MM.1S (cell line): Measurements from ENCODE around the gene EDN3.

Source experiments
- DNase-seq: peaks from one replicate; pipeline ENCODE4 v3.0.0-alpha.2; 2015
- H2AFZ ChIP-seq: fragments of 300-600 bp; sonication (generic); 2 replicates; pipeline ENCODE4 v1.6.0; 2016; ENCODE audit warnings: antibody characterized with exemption, low read length
- H3F3A ChIP-seq: fragments of 300-600 bp; sonication (generic); 2 replicates; pipeline ENCODE4 v1.6.1; 2016; ENCODE audit warnings: mild to moderate bottlenecking, antibody characterized with exemption, low read length, moderate library complexity, mixed read lengths; ENCODE audit not compliant: insufficient read depth
- H3K27ac ChIP-seq: fragments of 300-600 bp; sonication (generic); 2 replicates; pipeline ENCODE4 v1.5.1; 2016; ENCODE audit warnings: mild to moderate bottlenecking, low read length
- H3K27me3 ChIP-seq: fragments of 300-600 bp; sonication (generic); replicated peaks from 2 replicates; pipeline ENCODE4 v1.6.0; 2016; ENCODE audit warnings: low read length; ENCODE audit not compliant: insufficient read depth
- H3K36me3 ChIP-seq: fragments of 300-600 bp; sonication (generic); replicated peaks from 2 replicates; pipeline ENCODE4 v1.6.1; 2016; ENCODE audit warnings: mild to moderate bottlenecking, low read length, mixed read lengths; ENCODE audit not compliant: insufficient read depth
- H3K4me1 ChIP-seq: fragments of 300-600 bp; sonication (generic); 2 replicates; pipeline ENCODE4 v1.6.1; 2016; ENCODE audit warnings: low read length, mixed read lengths
- H3K4me2 ChIP-seq: fragments of 300-600 bp; sonication (generic); 2 replicates; pipeline ENCODE4 v1.6.0; 2016; ENCODE audit warnings: low read depth, low read length
- H3K4me3 ChIP-seq: fragments of 300-600 bp; sonication (generic); 2 replicates; pipeline ENCODE4 v1.5.1; 2016; ENCODE audit warnings: low read length, mixed read lengths
- H3K79me2 ChIP-seq: fragments of 300-600 bp; sonication (generic); 2 replicates; pipeline ENCODE4 v1.6.1; 2016; ENCODE audit warnings: mixed run types, low read length, mixed read lengths
- H3K9ac ChIP-seq: fragments of 300-600 bp; sonication (generic); 2 replicates; pipeline ENCODE4 v1.6.1; 2016; ENCODE audit warnings: low read length, mixed read lengths
- H3K9me2 ChIP-seq: fragments of 300-600 bp; sonication (generic); replicated peaks from 2 replicates; pipeline ENCODE4 v1.6.1; 2016; ENCODE audit warnings: mild to moderate bottlenecking, low read length, mixed read lengths; ENCODE audit not compliant: insufficient read depth
- H3K9me3 ChIP-seq: fragments of 300-600 bp; sonication (generic); replicated peaks from 2 replicates; pipeline ENCODE4 v1.6.1; 2016; ENCODE audit warnings: mild to moderate bottlenecking, low read length, mixed read lengths; ENCODE audit not compliant: insufficient read depth
- H4K20me1 ChIP-seq: fragments of 300-600 bp; sonication (generic); 2 replicates; pipeline ENCODE4 v1.6.1; 2016; ENCODE audit warnings: mild to moderate bottlenecking, low read length, moderate library complexity, mixed read lengths; ENCODE audit not compliant: insufficient read depth
- CTCF ChIP-seq: fragments of 300-600 bp; sonication (generic); IDR thresholded peaks from 2 replicates; pipeline ENCODE4 v1.5.1; 2016; ENCODE audit warnings: antibody characterized with exemption, low read length, mixed read lengths
- EZH2 ChIP-seq: fragments of 300-600 bp; sonication (generic); optimal IDR thresholded peaks from 2 replicates; pipeline ENCODE3; 2017; ENCODE audit warnings: low read depth, mild to moderate bottlenecking, antibody characterized with exemption, low read length, mixed read lengths
- EZH2phosphoT487 ChIP-seq: fragments of 300-600 bp; sonication (generic); IDR thresholded peaks from 2 replicates; pipeline ENCODE4 v1.6.1; 2018; ENCODE audit warnings: antibody characterized with exemption, low read length

EDN3 gene

DNA sequence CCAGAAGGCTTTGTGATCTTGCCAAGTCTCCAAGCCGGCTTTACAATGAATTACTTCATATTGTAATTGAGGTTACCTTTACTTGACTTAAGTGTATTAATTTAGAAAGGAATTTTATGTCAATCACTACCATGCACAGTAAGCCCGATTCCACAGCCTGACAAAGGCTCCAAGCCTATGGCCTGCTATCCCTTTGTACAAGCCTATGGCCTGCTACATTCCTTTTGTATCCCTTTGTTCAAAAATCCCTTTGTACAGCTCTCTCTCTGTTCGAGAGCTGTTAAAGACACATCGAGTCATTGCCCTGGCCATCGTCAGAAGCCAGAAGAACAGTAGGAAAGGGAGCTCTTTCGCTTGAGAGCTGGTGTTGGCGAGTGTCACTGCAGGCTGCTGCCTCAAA, 2.7 kb upstream of the EDN3 start:
- H3K9me3 ChIP-seq: no peaks in the 10 kb centered on the region
- no peak for DNase-seq
- H2AFZ ChIP-seq: no peak overlapping the region
- H3K27ac ChIP-seq: no peak overlapping the region
- no peaks in the 10 kb centered on the region for H3K79me2 ChIP-seq
- no peak overlapping the region for H3K9ac ChIP-seq
- no peak for TF ChIP-seq EZH2
- TF ChIP-seq CTCF: no peak
- no peak for TF ChIP-seq EZH2phosphoT487
- H3K4me1 ChIP-seq: no peaks in the 10 kb centered on the region
- peaks cover 91% of the 10 kb centered on the region for H3K27me3 ChIP-seq
- H3K4me2 ChIP-seq: no peak overlapping the region
- H3K4me3 ChIP-seq: no peak overlapping the region
- H3K9me2 ChIP-seq: no peaks in the 10 kb centered on the region
- no peaks in the 10 kb centered on the region for H3F3A ChIP-seq
- no peaks in the 10 kb centered on the region for H4K20me1 ChIP-seq
- H3K36me3 ChIP-seq: no peaks in the 10 kb centered on the region

GRCh38 chr20:59299945-59300332, 472 bp upstream of the EDN3 start:
- no peaks in the 10 kb centered on the region for H4K20me1 ChIP-seq
- H3F3A ChIP-seq: no peaks in the 10 kb centered on the region
- DNase-seq: no peak
- H3K4me3 ChIP-seq: no peak overlapping the region
- no peak overlapping the region for H3K9ac ChIP-seq
- no peak overlapping the region for H3K27ac ChIP-seq
- H2AFZ ChIP-seq: no peak overlapping the region
- H3K36me3 ChIP-seq: no peaks in the 10 kb centered on the region
- H3K9me2 ChIP-seq: no peaks in the 10 kb centered on the region
- TF ChIP-seq EZH2phosphoT487: no peak
- no peak for TF ChIP-seq EZH2
- no peak for TF ChIP-seq CTCF
- H3K4me2 ChIP-seq: no peak overlapping the region
- H3K4me1 ChIP-seq: no peaks in the 10 kb centered on the region
- peaks cover 88% of the 10 kb centered on the region for H3K27me3 ChIP-seq
- H3K79me2 ChIP-seq: no peaks in the 10 kb centered on the region
- no peaks in the 10 kb centered on the region for H3K9me3 ChIP-seq

GRCh38 chr20:59301343-59302007, 1.1 kb downstream of the EDN3 start:
- peaks cover 88% of the 10 kb centered on the region for H3K27me3 ChIP-seq
- no peak for DNase-seq

More at GRCh38 chr20:59301343-59302007, 1.1 kb downstream of the EDN3 start:
- H3K4me2 ChIP-seq: no peak overlapping the region
- H3K9ac ChIP-seq: no peak overlapping the region
- H3K9me2 ChIP-seq: no peaks in the 10 kb centered on the region
- no peaks in the 10 kb centered on the region for H3K9me3 ChIP-seq
- no peaks in the 10 kb centered on the region for H3K36me3 ChIP-seq
- H4K20me1 ChIP-seq: no peaks in the 10 kb centered on the region
- TF ChIP-seq CTCF: no peak
- TF ChIP-seq EZH2: no peak
- TF ChIP-seq EZH2phosphoT487: no peak
- H3K79me2 ChIP-seq: no peaks in the 10 kb centered on the region
- H3K4me3 ChIP-seq: no peak overlapping the region
- no peak overlapping the region for H3K27ac ChIP-seq
- no peaks in the 10 kb centered on the region for H3K4me1 ChIP-seq
- H2AFZ ChIP-seq: no peak overlapping the region
- H3F3A ChIP-seq: no peaks in the 10 kb centered on the region
